ENCODE data around the gene MEX3A. TPM values are rescaled to one million over a fixed set of nuclear protein-coding genes. Genes with fewer than 3 reads are reported as not detected.
"Not testable (repeated sequence)": the region's sequence is repeated elsewhere in the genome, so short reads cannot be mapped to it uniquely, and the experiment has no call there.

Gene MEX3A
- total and polyA plus RNA-seq, 7 donors, result 0.23 to 1.5 (median 0.33) TPM

DNA sequence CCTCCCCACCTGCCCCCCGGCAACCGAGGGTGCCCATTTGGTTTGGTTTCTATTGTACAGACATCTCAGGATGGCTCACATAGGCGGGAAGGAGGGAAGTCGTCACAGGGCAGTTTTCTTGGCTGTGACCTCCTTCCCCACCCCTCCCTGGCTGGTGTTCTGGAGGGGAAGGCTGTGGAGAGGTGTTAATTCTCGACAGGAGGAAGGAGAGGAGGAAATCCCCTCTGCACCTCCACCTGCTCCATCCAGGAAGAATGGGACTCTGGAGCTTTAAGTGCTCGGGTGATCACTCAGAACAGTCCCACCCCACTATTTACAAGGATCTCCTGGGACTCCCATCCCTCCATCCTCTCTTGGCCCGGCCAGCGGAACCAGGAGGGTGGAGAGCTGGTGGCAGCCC, 7.6 kb downstream of the MEX3A start:
- Histone ChIP-seq H3K27me3 (peaks cover 0 to 13% (median 0%) of the 10 kb centered on the region in 3 donors), H3K36me3 (no peaks in the 10 kb centered on the region), H3K27ac (no peak overlapping the region), H3K4me1 (peaks cover 0 to 16% (median 12%) of the 10 kb centered on the region in 4 donors), H3K4me3 (no peak overlapping the region), H3K9me3 (no peaks in the 10 kb centered on the region)
- 50 to 66% methylated on average over 8 of the region's 8 CpGs for WGBS, 2 donors
- TF ChIP-seq POLR2A (IDR thresholded peaks at IDR 0.05) (no peak), EP300 (IDR thresholded peaks at IDR 0.05) (no peak), POLR2AphosphoS5 (IDR thresholded peaks at IDR 0.05) (no peak)
- TF ChIP-seq, protein P1, sequence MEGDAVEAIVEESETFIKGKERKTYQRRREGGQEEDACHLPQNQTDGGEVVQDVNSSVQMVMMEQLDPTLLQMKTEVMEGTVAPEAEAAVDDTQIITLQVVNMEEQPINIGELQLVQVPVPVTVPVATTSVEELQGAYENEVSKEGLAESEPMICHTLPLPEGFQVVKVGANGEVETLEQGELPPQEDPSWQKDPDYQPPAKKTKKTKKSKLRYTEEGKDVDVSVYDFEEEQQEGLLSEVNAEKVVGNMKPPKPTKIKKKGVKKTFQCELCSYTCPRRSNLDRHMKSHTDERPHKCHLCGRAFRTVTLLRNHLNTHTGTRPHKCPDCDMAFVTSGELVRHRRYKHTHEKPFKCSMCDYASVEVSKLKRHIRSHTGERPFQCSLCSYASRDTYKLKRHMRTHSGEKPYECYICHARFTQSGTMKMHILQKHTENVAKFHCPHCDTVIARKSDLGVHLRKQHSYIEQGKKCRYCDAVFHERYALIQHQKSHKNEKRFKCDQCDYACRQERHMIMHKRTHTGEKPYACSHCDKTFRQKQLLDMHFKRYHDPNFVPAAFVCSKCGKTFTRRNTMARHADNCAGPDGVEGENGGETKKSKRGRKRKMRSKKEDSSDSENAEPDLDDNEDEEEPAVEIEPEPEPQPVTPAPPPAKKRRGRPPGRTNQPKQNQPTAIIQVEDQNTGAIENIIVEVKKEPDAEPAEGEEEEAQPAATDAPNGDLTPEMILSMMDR (IDR thresholded peaks at IDR 0.05), result no peak
- no peak for DNase-seq
- intact Hi-C loops (cut with DNase I), result no loop called here

GRCh38 chr1:156073740-156074139, 8.5 kb downstream of the MEX3A start:
- no peak overlapping the region for H3K27ac ChIP-seq
- TF ChIP-seq POLR2AphosphoS5 (IDR thresholded peaks at IDR 0.05) (no peak), POLR2A (IDR thresholded peaks at IDR 0.05) (no peak), EP300 (IDR thresholded peaks at IDR 0.05) (no peak)
- TF ChIP-seq, protein P1 (IDR thresholded peaks at IDR 0.05), result no peak
- peaks cover 0 to 16% (median 12%) of the 10 kb centered on the region in 4 donors for H3K4me1 ChIP-seq
- no peaks in the 10 kb centered on the region for H3K9me3 ChIP-seq
- intact Hi-C loops (cut with DNase I), result no loop called here
- no peak for DNase-seq
- no peak overlapping the region for H3K4me3 ChIP-seq
- peaks cover 0 to 13% (median 0%) of the 10 kb centered on the region in 3 donors for H3K27me3 ChIP-seq
- 71 to 72% methylated on average over 5 of the region's 5 CpGs for WGBS, 2 donors
- H3K36me3 ChIP-seq, result no peaks in the 10 kb centered on the region

- no peak for DNase-seq
- Histone ChIP-seq H3K27me3 (peaks cover 0 to 13% (median 0%) of the 10 kb centered on the region in 3 donors), H3K36me3 (no peaks in the 10 kb centered on the region), H3K4me3 (no peak overlapping the region), H3K9me3 (no peaks in the 10 kb centered on the region), H3K4me1 (peaks cover 0 to 16% (median 12%) of the 10 kb centered on the region in 4 donors), H3K27ac (no peak overlapping the region)
- intact Hi-C loops (cut with DNase I), result no loop called here
- TF ChIP-seq EP300 (IDR thresholded peaks at IDR 0.05) (no peak), POLR2A (IDR thresholded peaks at IDR 0.05) (no peak), POLR2AphosphoS5 (IDR thresholded peaks at IDR 0.05) (no peak)
- TF ChIP-seq, protein P1 (IDR thresholded peaks at IDR 0.05), result no peak
- WGBS, 2 donors, result 27 to 37% methylated on average over 1 of the region's 1 CpG
Measured at GRCh38 chr1:156073110-156073687, 9.1 kb downstream of the MEX3A start.

DNA sequence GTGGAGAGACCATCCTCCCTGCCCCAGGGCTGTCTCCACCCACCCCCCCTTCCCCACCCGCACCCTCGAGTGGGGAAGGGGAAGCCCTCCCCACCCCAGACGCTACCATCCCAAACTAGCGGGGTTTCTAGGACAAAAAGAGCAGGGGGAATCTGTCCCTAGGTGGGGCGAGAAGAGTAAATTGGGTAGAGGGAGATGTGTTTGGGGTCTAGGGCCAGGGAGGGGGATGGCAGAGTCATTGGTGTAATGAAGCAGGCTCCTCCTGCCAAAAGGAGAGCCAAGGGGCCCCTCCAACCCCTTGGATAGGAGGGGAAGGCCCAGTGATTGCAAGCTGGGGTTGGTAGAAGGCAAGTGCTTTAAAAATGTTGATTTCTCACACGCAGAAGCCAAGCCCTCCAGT, 10.0 kb downstream of the MEX3A start:
- TF ChIP-seq POLR2AphosphoS5 (IDR thresholded peaks at IDR 0.05), result no peak
- no peak for TF ChIP-seq EP300 (IDR thresholded peaks at IDR 0.05)
- no peak for TF ChIP-seq POLR2A (IDR thresholded peaks at IDR 0.05)
- TF ChIP-seq, protein P1 (IDR thresholded peaks at IDR 0.05), result no peak
- no peaks in the 10 kb centered on the region for H3K36me3 ChIP-seq
- peaks cover 0 to 13% (median 0%) of the 10 kb centered on the region in 3 donors for H3K27me3 ChIP-seq
- no peak overlapping the region for H3K4me3 ChIP-seq
- H3K27ac ChIP-seq, result no peak overlapping the region
- peaks cover 0 to 16% (median 11%) of the 10 kb centered on the region in 4 donors for H3K4me1 ChIP-seq
- 67 to 76% methylated on average over 6 of the region's 6 CpGs for WGBS, 2 donors
- intact Hi-C loops (cut with DNase I), result no loop called here
- DNase-seq, result no peak
- no peaks in the 10 kb centered on the region for H3K9me3 ChIP-seq

DNA sequence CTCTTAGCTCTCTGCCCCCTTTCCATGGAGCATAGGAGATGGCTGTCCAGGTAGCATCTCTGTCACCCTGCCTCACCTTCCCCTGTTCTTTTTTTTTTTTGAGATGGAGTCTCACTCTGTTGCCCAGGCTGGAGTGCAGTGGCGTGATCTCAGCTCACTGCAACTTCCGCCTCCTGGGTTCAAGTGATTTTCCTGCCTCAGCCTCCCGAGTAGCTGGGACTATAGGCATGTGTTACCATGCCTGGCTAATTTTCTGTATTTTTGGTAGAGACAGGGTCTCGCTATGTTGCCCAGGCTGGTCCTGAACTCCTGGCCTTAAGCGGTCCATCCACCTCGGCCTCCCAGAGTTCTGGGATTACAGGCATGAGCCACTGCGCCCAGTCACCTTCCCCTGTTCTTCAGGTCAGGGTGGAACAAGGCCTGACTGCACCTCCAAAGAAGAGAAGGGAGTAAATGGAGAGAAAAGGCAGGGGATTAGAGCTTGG, 10.9 kb downstream of the MEX3A start:
- H3K36me3 ChIP-seq; H3K9me3 ChIP-seq; DNase-seq; intact Hi-C loops (cut with DNase I); H3K4me3 ChIP-seq; H3K27ac ChIP-seq: not testable (repeated sequence)
- peaks cover 0 to 13% (median 0%) of the 10 kb centered on the region in 3 donors for H3K27me3 ChIP-seq
- peaks cover 0 to 15% (median 7%) of the 10 kb centered on the region in 4 donors for H3K4me1 ChIP-seq
- WGBS, 2 donors, result 92 to 94% methylated on average over 7 of the region's 7 CpGs

Data from sigmoid colon (tissue), 7 donors.